H4 (cell line): ENCODE data around the gene NEDD4L. TPM values are rescaled to one million over a fixed set of nuclear protein-coding genes. Genes with fewer than 3 reads are reported as not detected.

Experiments used
- DNase-seq: peaks from one replicate; pipeline ENCODE4 v3.0.0-alpha.2; 2015; ENCODE audit warnings: low spot score
- total RNA-seq: library from RNA; depleted of rRNA; stranded (reverse); fragments of >200 nt; shearing (Covaris generic); gene quantifications from 2 replicates; pipeline ENCODE4 v1.2.3, GENCODE V29; 2014

The NEDD4L gene
- total RNA-seq, 1 experiment from 2014 or later, result 20.4 TPM

DNA sequence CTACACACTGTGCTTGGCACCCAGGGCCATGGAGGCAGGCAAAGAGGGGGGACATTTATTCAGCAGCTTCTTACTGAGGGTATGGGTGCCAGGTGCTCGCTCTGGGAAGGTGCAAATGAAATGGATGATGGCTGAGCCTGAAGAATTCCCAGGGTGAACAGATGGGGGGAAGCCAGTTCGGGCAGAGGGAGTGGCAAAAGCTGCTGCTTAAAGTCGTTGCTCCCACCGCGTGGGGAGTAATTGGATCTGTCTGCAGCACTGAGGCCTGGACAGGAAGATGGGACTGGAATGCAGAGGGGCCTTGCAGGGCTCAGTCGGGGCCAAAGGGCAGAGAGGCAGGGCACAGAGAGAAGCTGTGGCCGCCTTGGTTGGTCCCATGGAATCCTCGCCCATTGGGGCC lies 51.2 kb downstream of the NEDD4L start:
- no peak for DNase-seq

DNA sequence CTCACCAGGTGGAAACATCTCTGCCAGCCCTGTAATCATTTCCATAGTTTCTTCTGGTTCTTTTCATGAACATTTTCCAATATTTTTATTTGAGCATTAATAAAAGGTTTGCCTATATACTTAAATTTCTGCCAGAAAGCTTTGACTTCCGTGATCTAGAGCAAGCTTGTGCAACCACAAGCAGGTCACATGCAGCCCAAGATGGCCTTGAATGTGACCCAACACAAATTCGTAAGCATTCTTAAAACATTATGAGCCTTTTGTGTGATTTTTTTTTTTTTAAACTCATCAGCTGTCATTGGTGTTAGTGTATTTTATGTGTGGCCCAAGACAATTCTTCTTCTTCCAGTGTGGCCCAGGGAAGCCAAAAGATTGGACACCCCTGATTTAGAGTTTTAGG lies 51.6 kb downstream of the NEDD4L start:
- DNase-seq, result no peak

DNA sequence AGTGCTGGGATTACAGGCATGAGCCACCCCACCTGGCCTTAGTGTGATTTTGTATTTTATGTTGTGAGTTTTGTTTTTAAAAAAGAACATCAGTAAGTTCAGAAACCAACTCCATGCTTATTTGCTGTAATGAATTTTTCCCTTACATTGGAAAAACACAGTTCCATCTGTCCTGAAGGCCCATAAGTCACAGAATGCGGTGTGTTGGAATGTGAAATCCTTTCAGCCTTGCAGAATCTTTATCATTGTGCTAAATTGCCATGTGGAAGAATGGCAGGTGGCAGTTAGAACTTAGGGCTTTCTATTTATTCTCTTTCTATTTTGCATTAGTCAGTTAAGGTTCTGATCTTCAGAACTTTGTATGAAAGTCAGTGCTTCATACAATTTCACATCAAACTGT lies 52.6 kb downstream of the NEDD4L start:
- no peak for DNase-seq

DNA sequence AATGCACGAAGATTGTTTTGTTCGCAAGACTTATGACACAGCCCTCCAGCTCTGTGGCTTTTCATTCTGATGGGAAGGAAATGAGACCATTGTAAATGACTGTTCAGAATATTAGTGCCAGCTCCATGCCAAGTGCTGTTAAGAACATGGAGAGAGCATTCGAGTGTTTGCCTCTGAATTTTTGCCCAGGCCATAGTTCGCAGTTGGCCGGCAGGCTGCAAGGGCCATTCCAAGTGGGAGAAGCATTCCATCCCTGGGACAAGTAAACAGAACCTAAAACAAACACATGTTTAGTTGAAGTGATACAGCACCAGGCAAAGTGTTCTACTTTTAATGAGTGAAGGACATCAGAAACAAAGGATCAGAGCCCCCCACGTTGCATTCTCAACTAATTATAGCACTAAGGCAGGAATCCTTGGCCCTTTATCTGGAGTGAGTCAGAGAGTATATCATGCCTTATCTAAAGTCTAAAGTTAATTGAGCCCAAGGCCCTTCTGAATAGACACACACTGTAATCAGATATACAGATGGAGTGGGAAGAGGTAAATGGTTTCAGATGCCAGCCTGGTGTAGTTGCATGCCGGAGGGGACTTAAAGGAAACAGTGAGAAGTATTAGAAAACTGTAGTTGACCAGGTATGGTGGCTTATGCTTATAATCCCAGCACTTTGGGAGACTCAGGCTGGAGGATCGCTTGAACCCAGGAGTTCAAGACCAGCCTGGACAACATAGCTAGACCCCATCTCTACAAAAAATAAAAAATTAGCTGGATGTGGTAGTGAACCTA lies 53.3 kb downstream of the NEDD4L start:
- DNase-seq, result peak; percentile 27

DNA sequence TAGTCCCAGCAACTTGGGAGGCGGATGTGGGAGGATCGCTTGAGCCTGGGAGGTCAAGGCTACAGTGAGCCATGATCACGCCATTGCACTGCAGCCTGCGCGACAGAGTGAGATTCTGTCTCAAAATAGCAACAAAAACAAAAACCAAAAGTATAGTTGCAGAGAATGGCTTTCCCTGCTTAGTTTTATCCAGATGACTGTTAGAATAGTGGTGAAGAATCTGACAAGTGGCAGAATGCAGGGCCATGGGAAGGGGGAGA lies 53.8 kb downstream of the NEDD4L start:
- no peak for DNase-seq

DNA sequence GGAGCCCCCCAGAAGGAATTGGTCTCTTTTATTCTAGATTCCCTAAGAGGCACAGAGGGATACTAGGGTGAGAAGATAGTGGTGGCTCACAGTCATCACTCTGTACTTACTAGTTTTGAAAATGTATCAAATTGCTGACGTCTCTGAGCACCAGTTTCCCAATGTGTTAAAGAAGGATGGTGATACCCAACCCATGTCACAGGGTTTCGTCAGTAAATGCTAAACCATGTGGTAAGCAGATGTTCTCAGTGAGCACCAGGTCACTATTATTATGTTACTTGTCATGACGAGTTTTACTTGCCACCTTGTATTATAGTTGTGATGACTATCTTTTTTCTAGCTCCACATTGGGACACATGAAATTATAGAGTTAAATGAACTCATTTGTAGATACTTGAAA lies 54.7 kb downstream of the NEDD4L start:
- no peak for DNase-seq

DNA sequence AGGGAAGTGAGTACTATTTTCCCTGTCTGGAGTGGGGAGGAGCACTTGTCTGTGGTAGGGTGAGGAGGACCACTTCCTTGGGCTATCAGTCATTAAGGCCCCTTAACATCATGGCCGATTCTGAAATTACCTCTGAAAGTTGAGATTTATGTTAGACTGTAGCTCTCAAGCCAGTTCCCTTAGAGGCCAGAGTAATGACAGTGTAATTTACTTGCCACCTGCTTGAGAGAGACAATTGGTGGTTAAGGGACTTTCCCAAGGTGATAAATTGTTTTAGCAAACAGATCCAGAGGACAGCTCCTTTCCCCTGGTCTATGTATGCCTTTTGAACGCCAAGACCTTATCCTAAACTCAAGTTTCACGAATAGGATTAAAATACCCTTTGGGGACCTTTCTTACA lies 56.1 kb downstream of the NEDD4L start:
- DNase-seq, result no peak

DNA sequence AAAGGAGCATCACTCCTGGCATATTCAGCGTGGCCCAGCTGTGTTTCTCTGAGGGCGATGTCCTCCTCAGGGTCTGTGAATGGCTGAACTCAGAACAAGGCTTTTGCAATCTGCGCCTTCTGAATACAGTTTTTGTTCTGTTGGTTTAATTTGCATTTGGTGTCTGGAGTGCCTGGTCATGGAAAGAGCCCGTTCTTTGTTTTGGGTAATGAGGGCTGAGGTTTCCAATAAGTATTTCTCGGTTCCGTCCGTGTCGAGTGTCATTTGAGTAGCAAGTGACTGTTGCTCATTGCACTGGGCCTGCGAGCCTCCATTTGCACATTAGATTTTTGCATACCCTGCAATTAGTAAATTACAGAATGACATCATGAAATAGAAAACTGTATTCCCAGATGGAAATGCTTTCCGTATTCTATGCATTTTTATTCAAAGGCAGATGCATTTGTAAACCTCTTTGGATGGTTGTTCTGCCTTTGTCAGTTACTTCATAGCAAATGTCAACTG lies 57.3 kb downstream of the NEDD4L start:
- no peak for DNase-seq

DNA sequence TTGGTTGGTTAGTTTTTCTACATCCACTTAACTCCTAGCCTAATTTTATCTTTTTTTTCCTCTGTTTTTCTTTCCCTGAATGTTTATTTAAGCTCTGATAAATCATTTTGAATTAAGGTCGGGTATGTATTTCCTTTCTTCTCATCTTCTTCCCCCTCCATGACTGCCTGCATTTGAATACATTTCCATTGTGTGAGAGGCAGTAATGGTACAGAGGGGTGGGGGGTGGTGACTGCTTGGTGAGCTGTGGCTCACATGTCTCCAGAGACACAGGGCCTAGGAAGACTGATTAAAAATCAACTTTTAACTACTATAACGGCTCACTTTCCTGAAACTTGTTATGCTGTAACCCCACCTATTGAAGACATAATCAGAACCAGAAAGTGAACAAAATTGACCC lies 58.0 kb downstream of the NEDD4L start:
- DNase-seq, result no peak

DNA sequence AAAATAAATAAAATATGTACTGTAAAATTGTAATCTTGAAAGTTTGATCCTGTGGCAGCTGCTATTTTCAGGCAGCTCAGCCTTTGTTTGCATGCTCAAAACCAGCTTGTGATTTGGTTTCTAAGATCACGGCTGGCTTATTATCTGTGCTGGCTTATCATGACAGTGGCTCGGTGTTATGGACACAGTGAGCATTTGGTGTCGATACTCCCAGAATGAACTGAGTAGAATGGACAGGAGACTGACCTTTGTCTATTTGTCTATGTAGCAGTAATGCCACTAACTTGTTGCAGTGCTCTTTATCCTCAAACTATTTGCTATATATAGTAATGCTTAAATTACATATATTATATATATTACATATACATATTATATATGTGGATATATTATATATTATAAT lies 58.8 kb downstream of the NEDD4L start:
- DNase-seq, result no peak

DNA sequence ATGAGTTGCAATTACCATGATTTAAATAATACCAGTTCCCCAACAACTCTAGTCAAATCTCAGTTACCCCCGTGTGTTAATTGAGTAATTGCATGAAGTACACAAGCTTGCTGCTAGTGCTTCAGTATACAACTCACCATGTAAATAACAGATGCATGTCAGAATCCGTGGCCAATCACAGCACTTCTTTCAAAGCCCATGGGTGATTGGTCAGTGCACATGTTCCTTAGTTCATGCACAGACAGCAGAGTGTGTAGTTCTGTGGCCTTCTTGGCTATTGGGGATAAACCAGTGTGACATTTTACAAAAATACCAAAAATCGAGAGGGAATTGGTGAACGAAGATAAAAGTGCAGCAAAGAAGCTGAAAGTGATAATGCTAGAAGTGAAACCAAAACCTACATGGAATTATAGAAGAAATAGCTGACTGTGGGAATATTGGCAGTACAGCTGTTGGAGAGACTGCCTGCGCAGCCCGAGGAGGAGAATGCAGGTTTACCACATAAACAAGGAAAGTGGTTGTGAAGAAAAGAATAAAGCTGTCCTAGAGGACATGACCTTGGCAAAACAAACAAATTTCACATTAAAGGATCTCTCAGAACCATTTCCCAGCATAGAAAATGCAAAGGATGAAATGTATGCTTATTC lies 59.4 kb downstream of the NEDD4L start:
- peak; percentile 39 for DNase-seq

DNA sequence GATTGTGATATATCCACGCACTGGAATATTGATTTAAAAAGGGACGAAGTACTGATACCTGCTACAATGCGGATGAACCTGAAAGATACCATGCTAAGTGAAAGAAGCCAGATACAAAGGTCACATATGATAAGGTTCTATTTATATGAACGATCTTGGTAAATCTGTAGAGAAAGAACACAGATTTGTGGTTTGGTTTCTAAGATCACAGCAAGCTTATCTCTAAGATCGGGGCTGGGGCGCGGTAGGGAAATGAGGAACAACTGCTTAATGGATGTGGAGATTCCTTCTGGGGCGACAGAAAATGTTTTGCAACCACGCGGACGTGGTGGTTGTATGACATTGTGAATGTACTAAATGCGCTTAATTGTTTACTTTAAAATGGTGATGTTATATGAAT lies 60.1 kb downstream of the NEDD4L start:
- DNase-seq, result no peak

DNA sequence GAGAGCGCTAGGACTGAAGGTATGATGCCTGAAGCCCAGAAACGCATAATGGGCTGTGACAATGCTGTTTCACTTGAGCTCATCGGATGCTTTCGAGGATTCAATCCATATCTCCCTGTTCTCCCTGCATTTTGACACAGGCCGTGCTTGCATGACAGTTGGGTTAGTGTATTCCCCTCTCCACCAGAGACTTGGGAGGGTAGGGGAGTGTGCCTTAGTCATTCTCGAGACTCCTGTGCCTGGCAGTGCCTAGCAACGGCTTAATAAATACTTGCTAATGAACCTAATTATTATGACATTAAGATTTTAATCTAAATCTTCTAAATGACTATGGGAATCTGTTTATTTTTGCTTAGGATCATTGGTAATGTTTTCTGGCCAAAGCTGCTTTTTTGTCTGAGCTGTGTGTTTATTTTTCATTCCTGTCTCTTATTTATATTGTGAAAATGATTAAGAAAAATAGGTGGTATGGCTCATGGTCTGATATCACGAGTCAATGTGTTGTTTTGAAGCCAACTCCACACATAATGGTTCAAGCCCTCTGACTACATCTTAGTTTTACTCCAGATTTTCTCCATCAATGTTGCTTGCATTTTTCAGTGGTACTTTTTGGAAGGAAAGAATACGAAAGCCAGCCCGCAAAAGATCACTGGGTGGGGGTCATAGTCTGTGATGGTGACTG lies 61.3 kb downstream of the NEDD4L start:
- no peak for DNase-seq

DNA sequence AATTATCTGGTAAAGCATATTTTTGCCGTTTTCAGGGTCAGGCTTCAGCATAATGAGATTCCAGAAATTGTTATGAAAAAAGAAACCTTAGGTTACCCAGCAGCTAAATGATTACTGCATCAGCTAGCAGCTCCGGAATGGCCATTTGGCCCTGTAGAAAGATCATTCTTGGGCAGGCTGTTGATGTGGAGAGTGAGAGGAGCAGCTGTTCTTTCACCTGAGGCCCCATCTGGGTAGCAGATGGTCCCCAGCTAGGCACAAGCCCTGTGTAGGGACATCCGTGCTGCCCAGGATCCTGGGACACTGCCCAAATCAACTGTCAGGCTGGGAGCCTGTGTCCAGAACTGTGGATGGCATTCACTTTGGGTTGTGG lies 61.8 kb downstream of the NEDD4L start:
- DNase-seq, result no peak

DNA sequence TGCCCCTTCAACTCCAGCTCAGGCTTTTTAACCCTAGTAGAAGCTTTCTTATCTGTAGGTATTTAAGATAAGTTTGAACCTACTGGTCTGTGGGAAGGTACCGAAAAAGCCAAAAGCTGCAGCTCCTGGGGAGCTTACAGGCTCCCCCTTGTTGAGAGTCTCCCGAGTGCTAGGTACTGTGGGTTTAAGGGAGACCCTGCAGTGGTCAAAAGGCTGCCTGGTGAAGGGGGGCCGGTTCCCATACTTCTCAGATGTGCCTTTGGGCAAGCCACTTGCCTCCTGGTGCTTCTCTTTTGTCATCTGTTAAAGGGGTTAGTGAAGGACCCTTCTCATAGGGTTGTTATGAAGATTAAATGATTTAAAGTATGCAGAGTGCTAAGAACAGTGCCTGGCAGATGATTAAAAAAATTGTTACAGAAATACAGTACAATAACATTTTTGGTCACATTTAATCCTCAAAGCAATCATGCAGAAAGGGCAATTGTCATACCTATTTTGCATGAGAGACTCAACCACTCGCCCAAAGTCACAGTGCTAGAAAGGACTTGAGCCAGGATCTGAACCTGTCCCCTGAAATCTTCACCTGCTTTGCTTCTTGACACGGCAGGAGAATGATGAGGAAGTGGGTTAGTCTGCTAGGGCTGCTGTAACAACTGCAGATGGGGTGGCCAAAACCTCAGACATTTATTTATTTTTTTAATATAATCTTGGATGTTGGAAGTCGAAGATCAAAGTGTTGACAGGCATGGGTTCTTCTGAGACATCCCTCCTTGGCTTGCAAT lies 62.5 kb downstream of the NEDD4L start:
- DNase-seq, result no peak

DNA sequence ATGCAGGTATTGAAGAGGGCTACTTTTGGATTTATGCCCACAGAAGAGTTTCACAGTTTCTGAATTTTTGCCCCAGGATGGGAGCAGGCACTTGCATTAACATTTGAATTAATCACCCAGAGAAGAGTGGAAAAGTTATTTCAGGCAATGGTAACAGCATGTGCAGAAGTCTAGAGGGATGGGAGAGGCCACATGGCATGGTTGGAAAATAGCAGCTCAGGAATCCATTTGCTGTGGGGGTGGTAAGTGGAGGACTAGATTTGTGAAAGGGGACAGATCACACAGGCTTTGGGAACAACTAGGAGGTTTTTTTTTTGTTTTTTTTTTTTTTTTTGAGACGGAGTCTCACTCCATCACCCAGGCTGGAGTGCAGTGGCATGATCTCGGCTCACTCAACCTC lies 65.2 kb downstream of the NEDD4L start:
- DNase-seq, result no peak

DNA sequence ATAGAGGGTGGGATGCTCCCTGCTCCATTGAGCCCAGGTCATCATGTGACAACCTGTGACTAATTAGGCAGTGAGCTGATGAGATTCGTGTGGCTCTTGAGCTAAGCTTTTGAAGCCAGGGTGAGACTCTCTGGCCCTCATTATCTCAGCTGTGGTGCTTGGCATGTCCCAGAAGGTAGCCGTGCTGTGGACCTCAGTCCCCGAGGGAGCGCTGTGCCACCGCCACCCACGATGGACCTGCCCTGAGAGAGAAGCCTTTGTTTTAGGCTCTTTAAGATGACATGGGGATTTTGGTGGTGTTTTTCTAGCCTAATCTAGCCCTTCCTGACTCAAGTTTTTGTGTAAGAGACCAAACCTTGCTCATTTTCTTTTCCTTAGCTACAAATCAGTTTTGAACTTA lies 66.4 kb downstream of the NEDD4L start:
- no peak for DNase-seq

DNA sequence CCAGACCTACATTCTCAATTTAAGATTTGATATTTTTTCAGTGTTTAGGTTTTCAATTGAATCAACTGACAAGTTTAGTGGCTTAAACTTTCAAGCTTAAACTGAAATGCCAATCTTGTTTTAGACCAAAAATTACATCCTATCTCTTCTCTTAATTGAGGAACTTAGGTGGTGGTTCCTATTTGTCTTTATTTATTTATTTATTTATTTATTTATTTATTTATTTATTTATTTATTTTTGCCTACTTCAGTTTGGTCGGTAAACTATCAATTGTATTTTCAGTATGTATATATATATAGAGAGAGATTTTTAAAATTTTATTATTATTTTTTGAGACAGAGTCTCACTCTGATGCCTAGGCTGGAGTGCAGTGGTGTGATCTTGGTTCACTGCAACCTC lies 68.1 kb downstream of the NEDD4L start:
- DNase-seq, result no peak

DNA sequence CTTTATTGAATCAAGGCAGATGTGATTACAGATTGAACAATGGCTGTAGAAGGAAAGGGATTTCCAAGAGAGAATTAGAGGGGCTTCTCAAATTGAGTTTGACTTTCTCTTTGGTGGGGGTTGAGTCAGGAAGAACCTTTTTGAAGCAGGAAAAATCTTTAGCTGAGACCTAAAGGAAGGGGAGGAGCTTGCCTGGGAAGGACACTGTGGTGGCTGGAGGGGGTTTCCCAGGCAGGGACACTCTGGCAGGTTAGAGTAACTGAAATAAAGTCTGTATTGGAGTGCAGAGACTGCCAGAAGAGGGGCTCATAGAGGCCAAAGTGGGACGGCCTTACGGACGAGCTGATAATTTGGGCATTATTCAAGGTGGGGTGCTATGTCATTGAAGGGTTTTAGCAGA lies 69.3 kb downstream of the NEDD4L start:
- no peak for DNase-seq

DNA sequence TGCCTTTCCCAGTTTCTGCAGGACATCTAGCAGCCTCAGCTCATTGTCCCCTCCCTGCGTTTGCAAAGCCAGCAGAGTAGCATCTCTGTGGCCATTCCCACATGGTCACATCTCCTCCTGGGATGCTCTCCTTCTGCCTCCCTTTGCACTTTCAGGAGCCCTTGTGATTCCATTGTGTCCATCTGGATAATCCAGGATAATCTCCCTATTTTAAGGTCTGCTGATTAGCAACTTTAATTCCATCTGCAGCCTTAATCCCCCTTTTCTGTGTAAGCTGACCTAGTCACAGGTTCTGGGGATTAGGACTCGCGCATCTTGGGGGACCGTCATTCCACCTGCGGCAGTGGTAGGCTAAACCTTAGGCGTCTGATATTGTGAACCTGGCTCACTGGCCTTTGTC lies 70.7 kb downstream of the NEDD4L start:
- DNase-seq, result no peak

DNA sequence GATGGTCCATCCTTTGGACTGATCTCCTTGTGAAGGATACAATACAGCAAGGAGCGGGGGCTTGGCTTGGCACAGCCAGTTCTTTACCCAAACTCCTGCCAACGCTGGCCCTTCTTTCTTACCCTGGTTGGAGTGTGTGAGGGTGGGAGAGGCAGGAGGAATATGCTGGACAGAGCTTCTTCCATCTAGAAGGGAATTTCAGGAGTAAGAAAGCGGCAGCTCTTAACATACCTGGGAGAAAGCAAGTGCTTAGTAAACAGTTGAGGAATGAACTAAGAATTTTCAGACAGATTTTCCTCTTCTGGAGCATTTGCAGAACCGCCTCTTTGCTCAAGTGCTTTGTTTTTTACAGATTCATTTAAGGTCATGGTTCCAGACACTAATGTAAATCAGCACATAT lies 72.8 kb downstream of the NEDD4L start:
- DNase-seq, result no peak

DNA sequence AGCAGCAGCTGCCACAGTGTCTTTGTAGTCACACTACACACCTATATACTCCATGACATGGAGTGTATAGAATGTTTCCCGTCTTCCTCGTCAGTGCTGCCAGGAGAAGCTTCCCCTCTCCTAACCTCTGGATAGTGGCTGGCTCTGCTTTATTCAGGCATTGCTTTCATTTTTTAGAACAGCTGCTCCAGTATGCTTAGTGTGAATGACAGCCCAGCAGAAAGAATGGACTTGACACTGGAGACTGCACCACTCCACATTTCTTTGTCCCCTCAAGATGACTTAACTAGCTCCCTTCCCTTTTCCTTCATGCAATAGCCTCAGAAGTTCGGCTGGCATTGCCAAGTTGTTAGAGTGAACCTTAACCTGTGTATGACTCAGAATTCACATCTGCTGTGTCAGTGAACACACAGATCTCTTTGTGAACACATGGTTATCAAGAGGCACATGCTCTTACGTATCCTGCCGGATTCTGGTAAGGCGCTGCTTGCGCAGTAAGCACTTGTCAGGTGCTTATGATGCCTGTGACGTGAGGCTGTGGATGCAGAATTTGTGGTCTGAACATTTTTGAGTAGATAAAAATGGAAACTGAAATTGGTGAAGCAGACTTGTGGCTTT lies 73.9 kb downstream of the NEDD4L start:
- DNase-seq, result peak; percentile 88
